ENCODE data around the gene NOB1.
A peak's percentile ranks its signal among the peaks of the same experiment; 100 is the strongest.

NOB1 gene

GRCh38 chr16:69718111-69718764, 36.5 kb downstream of the NOB1 start:
- FAIRE-seq, result no peak

- no peak for FAIRE-seq
Observed at GRCh38 chr16:69717066-69717465, 37.7 kb downstream of the NOB1 start.

GRCh38 chr16:69712914-69713581, 41.7 kb downstream of the NOB1 start:
- FAIRE-seq, result no peak

GRCh38 chr16:69712277-69712676, 42.4 kb downstream of the NOB1 start:
- no peak for FAIRE-seq

GRCh38 chr16:69711115-69711740, 43.5 kb downstream of the NOB1 start:
- no peak for FAIRE-seq

GRCh38 chr16:69709456-69710084, 45.2 kb downstream of the NOB1 start:
- FAIRE-seq, result peak; percentile 82

- no peak for FAIRE-seq
Observed at GRCh38 chr16:69707920-69708683, 46.6 kb downstream of the NOB1 start.

GRCh38 chr16:69706975-69707340, 47.8 kb downstream of the NOB1 start:
- no peak for FAIRE-seq

- no peak for FAIRE-seq
Observed at GRCh38 chr16:69706256-69706974, 48.3 kb downstream of the NOB1 start.

GRCh38 chr16:69703638-69704037, 51.1 kb downstream of the NOB1 start:
- FAIRE-seq, result no peak

GRCh38 chr16:69701866-69702265, 52.9 kb downstream of the NOB1 start:
- FAIRE-seq, result no peak

- FAIRE-seq, result no peak
Observed at GRCh38 chr16:69701452-69701851, 53.3 kb downstream of the NOB1 start.

GRCh38 chr16:69699915-69700314, 54.8 kb downstream of the NOB1 start:
- no peak for FAIRE-seq

- no peak for FAIRE-seq
Observed at GRCh38 chr16:69698404-69698803, 56.3 kb downstream of the NOB1 start.

- no peak for FAIRE-seq
Observed at GRCh38 chr16:69693916-69694315, 60.8 kb downstream of the NOB1 start.

- FAIRE-seq, result no peak
Observed at GRCh38 chr16:69691980-69692911, 62.5 kb downstream of the NOB1 start.

Measured in TTC549 (cell line).